ENCODE data around the gene TSC1.
A peak's percentile ranks its signal among the peaks of the same experiment; 100 is the strongest.

Gene TSC1

DNA sequence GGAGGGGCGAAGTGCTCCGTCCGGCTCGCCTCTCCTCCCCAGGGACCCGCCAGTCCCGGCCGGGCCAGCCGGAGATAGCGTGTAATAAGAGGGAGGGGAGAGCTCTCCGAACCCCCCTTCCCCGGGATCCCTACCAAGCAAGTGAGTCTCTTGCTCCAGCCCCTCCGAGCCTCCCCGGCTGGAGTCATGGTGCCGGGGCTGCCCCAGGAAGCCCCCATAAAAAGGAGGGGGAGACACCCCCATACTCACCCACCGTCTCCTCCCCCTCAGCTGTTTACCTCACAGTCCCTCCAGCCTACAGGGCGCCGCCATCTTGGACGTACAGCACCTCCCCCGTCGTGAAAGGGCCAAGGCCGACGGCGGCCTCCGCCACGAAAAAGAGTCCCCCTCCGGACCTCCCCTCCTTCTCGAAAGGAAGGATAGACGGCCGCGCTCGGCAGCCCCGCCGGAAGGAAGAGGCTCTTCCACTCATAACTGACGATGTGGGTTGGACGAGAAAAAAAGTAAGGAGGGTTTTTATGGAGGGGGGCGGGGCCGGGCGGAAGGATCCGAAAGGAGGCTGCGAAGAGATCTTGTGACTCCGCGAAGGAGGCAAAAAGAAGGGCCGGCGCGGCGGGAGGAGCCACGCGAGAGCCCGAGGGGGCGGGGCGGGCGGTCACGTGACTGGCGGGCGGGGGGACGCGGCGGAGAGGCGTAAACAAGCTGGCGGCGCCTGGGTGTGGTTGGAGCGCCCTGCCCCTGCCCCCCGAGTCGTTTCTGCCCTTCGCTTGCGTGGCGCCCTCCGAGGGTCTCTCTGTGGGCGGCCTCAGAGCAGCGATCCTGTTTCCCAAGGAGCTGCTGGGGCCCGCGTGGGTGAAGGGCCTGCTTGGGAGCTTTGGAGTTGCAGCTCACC is at the start of gene TSC1:
Gene TSC1 (minus strand): TSS at position 323 of the 892 bp plus-strand sequence. CDS start 15,744 bp downstream, outside the sequence.
- DNase-seq = peak; percentile 97 to 99 (median 98)

DNA sequence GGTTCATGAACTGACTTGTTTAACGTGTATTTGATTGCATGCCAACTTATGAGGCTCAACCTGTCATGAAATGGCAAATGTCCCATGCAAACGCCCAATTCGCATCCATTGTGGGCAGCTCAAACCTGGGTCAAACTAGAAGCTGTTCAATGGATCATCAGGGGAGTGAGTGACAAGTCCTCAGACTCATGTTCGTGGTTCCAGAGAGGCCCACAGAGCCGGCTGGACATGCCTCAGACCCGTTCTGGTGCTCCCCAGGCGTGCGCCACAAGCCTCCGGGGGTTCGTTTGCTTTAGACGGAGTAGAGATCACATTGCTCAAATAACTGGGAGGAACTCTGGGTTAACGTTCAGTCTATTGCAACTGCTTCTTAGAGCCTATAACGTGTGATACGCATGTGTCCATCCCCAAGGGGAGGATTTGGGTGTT is 49.1 kb upstream of the TSC1 start:
- DNase-seq = no peak

DNA sequence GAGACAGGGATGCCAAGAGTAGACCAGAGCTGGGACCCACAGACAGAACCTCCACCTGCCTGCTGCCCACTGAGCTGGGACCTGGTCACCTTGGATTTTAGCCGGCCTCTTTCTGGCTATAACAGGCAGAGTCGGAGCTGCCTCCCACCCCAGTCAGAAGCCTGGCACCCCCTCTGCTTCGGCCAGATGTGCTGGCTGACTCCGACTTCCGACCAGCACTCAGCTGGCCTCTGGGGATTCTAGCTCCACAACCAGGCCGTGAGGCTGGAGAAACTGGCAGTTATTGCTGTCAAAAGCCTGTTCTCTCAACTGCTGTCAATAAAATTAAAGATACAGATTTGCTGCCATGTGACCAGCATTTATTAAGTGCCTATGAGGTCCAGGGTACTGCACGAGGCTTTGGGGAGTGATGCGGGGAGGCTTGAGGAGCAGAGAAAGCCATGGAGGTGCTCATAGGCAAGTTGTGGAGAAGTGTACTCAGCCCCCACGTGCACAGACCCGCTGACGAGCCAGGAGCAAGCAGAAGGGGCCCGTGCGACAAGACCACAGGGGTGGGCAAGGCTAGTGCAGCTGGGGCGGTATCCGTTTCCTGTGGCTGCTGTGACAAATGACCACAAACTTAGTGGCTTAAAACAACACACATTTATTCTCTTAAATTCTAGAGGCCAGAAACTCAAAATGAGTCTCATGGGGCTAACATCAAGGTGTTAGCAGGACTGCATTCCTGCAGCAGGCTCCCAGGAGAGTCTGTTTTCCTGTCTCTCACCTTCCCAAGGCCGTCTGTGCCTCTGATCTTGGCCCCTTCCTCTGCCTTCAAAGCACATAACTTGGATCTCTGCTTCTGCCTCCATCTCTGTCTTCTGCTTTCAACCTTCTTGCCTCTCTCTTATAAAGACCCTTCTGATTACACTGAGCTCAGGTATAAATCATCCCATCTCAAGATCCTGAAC is 47.2 kb upstream of the TSC1 start:
- no peak for DNase-seq

DNA sequence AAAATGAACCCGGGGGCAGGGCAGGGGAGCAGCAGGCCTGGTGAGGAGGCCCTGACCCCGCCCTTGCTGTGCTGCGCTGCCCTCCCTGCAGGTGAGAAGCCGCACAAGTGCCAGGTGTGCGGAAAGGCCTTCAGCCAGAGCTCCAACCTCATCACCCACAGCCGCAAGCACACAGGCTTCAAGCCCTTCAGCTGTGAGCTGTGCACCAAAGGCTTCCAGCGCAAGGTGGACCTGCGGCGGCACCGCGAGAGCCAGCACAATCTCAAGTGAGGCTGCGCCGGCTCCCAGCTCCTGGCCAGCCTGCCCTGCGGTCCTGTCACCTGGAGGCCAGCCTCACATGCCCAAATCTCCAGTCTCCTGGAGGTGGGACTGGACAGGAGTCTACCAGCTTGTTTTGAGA is 46.4 kb upstream of the TSC1 start:
- no peak for DNase-seq

DNA sequence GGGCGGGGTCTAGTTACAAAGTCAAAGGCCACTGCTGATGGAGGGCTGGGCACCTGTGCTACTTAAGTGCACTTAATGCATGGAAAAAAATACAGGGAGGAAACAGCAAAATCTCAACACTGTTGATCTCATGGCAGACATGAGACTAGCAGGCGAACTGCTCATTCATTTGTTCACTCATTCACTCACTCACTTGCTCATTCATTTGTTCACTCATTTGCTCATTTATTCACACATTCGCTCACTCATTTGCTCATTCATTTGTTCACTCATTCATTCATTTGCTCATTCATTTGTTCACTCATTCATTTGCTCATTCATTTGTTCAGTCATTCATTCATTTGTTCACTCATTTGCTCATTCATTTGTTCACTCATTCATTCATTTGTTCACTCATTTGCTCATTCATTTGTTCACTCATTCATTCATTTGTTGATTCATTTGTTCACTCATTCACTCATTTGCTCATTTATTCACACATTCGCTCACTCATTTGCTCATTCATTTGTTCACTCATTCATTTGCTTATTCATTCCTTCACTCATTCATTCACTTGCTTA is 45.7 kb upstream of the TSC1 start:
- DNase-seq = peak in 4 of 6 experiments; percentile 2 to 27 (median 22)

DNA sequence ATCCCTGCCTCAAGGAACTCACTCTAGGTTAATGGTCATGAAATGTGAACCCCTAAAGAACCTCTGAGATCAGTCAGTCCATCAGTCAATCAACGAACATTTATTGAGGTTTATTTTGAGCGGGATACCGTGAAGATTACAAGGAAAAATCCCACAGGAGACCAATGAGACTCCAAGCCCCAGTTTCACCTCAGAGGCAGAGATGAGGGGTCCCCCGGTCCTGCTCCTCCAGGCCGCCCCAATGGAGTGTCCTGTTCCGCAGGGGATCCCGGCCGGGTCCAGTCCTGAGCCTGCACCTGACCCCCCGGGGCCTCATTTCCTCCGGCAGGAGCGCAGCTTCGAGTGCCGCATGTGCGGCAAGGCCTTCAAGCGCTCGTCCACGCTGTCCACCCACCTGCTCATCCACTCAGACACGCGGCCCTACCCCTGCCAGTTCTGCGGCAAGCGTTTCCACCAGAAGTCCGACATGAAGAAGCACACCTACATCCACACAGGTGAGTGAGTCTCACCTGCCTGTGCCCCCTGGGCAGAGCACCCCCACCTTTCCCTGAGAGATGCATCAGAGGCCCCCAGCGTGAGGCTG is 45.1 kb upstream of the TSC1 start:
- no peak for DNase-seq

DNA sequence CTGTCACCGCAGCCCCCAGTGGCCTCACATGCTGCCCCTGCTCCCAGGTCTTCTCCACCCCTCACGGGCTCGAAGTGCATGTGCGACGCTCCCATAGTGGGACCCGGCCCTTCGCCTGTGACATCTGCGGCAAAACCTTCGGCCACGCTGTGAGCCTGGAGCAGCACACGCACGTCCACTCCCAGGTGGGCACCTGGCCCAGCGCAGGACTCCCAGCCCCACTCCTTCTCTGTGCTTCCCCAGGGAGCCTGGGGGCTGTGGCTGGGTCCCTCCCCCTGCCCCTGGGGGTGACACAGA is 44.5 kb upstream of the TSC1 start:
- DNase-seq = no peak

DNA sequence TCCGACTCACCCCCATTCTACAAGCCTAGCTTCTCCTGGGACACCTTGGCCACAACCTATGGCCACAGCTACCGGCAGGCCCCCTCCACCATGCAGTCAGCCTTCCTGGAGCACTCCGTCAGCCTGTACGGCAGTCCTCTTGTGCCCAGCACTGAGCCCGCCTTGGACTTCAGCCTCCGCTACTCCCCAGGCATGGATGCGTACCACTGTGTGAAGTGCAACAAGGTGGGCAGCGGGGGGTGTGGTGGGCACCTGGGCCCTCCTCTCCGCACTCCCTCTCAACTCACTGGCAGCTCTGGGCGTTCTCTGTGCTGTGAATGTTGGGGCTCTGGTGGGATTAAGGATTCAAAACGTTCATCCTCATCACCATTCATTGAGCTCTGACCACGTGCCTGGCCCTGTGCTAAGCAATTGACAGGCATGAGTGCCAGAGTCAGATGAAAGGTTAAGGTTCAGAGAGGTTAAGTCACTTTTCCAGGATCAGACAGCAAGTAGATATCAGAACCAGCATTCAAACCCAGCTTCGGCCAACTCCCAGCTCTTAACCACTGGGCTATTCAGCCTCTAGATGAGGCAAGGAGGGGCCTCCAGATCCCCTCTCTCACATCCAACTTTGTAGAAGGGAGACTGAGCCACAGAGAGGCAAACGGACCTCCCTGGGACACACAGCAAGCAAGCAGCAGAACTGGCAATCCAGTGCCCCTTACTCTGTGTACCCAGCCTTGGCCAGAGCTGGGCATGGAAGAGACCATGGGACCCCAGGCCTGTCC is 44.0 kb upstream of the TSC1 start:
- no peak for DNase-seq

DNA sequence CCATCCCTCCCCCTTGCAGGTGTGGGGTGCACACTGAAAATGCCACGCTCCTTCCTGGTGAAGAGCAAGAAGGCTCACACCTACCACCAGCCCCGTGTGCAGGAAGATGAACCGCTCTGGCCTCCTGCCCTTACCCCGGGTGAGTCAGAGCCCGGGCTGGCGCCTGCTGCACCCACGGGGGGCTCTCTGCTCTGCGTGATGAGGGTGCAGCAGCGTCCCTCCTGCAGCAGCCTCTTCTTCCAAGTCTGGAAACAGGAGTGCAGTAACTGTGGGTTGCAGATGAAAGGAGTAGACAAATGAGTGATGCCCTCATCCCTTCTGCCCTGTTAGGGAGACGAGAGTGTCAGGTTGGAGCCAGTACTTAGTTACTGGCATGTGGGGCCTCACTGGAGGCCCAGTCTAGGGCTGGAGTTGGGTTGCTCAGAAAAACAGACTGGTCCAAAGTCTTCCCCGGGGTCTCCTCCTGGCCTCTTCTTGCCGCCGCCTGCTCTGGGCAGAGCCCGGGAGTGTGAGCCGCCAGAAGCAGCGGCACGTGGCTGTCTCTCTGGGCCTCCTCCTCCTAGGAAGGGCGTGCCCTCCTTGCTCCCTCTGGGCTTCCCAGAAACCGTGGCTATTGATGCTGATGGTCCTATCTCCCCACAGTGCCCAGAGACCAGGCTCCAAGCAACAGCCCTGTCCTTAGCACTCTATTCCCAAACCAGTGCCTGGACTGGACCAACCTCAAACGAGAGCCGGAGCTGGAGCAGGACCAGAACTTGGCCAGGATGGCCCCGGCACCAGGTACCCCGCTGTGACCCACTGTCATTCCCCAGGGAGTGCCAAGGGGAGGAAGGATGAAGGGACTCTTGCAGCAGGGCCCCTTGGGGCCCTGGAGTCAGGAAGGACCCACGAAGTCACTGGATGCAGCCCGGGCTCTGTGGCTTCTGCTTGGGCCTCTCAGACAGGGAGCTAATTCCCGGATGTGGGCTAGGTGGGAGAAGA is 42.5 kb upstream of the TSC1 start:
- no peak for DNase-seq

DNA sequence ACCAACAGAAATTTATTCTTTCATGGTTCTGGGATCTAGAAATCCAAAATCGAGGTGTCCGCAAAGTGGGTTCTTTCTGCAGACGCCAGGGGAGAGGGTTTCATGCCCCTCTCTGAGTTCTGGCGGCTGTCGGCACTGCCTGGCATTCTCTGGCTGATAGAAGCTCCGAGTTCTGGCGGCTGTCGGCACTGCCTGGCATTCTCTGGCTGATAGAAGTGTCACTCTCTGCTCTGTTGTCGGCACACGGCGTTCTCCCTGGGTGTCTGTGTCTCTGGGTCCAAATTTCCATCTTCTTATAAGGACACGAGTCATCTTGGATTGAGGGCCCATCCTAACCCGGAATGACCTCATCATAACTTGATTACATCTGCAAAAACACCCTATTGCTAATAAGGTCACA is 41.7 kb upstream of the TSC1 start:
- no peak for DNase-seq

DNA sequence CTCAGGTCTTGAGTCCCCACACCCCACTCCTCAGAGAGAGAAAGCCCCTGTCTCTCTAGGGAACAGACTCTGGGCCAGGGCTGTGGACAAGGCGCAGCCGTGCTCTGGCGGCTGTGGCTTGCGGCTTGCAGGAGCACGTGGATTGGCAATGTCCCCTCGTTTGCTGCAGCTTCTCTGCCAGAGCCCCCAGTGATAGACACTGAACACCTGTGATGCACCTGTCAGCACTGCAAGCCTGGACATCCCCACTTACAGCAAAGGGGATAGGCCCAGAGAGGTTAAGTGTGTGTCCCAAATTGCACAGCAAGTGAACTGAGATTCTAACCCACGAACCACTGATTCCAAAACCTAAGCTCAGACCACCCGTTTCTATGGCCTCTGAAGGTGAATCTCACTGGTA is 41.1 kb upstream of the TSC1 start:
- no peak for DNase-seq

DNA sequence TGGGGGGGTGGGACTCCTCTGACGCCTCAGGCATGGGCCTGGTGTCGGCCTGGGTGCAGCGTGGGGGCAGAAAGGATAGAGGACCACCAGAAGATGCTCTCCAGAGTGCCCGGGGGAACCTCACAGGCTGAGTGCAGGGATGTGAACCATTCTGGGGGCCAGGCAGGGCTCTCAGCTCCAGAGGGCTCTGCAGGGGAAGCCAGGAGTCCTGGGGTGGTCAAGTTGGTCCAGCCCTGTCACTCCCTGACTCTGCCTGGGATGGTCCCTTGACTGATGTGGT is 40.6 kb upstream of the TSC1 start:
- no peak for DNase-seq

DNA sequence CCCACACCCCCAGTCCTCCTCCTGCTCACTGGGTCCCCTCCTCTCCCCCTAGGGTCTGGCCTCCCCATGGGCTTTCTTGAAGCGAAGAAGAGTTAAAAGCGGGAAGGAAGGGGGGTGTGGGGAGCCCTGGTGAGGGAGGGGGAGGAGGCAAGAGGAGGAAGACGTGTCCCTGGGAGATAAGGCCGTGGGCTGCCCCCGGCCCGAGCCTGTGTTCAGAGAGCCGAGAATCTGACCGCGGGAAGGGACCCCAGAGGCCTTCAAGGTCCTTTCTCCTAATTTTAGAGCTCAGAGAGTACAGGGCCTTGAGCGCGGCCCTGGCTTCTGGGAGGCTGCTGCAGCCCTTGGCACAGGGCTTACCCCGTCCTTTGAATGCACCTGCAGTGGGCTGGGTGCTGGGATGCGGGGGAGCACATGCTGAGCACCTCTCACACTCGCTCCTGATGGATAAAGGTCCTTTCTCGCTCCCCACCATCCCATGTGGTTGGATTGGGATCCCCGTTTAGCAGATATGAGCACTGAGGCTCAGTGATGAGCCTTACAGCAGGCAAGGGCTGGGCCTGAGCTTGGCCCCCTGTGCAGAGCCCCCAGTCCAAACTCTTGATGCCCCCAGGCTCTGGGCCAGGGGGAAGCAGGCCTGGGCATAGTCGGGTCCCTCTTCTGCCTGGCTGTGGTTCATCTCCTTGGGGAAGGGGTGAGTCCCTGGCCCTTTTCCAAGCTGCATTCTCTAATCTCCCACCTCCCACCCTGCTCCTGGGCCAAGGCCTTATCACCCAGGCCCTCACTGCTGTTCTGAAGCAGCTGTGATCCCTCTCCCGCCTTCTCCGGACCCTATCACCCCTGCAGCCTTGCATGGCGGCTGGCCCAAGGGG is 40.0 kb upstream of the TSC1 start:
- no peak for DNase-seq

DNA sequence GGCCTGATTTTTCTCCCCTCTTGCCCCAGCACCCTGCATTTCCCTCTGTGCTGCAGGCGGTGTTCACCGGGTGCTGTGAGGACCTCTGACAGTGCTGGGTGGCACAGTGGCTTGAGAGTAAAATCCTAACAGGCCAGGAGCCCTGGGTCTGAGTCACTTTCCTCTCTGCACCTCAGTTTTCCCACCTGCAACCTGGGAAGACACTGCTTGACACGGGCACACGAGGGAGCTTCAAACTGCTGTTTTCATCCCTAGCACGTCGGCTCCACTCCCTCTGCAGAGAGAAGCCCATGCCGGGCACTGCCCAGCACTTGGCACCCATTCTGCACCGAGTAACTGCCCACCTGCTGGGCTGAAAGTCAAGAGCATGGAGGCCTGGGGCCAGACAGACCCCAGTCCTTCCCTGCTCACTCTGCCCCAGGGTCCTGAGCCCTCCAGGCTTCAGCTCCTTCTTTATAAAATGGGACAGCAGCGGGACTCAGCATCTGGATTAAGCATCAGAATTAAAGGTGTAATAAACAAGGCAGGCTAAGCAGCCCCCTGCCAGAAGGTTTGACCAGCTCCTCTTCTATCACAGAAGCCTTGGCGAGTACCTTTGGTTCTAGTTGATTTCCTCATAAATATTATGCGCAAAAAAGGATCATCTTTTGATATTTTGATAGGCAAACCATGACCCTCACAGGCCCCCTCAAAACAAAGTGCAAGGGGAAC is 39.2 kb upstream of the TSC1 start:
- no peak for DNase-seq

DNA sequence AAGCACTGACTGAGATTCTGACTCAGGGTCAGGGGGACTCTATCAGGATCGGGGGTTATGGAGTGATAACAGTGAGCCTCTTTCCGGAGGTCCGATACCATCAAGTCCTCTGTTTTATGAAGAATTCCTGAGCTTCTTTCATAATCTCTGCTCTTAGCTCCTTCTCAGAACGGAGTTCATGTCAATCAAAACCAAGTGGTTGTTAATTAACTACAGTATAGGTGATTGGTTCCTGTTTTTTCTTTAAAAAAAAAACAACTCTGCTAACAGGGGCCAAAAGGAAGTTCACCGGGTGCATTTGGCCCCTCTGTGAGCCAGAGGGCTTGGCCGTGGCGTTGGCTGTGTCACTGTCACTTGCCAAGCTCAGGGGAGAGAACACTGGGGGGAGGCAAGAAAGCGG is 38.0 kb upstream of the TSC1 start:
- no peak for DNase-seq

DNA sequence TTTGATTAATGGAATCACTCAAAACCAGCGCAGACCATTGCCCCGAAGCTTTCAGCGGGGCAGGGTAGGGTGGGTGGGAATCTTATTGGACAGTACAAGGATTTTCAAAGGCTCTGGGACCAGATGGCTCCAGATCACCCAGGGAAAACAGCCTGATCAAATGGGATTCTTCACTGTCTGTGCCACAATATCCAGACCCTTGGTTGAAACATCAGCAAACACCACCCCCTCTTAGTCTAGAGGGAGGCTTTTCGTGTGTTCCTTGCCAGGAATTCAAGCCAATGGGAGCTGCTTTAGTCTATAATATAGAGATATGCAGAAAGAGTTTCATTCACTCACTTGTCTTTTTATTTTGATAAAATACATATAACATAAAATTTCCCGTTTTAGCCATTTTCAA is 35.7 kb upstream of the TSC1 start:
- no peak for DNase-seq

DNA sequence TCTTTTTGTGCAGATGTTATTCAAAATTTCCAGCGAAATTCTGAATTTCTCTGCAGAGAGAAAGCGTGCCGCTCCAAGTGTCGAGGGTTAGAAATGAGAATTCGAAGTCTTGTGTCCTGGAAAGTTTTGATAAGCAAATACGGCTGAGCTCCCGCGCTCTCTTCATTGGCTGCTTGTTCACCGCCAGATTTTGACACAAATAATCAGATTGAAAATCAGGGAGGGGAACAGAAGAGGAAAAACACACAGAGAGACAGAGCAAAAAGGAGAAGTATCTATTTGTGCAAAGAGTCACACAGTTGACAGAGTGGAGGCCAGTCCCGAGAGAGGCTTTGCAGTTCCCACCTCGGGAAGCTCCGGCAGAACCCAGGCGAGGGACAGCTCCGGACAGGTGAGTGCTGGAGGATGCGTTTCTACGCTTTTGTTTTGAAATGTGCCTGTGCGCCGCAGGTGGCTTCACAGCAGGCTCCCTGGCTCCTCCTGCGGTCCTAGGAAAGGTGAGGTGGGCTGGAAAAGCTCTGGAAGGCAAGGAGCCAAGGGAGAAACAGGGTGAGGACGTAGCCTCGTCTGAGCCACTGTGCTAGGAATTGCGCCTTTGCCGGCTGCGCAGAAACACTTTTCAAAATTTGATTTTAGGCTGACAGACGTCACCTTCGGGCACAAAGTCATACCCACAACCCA is 34.2 kb upstream of the TSC1 start, which contains the start of gene GFI1B:
Gene GFI1B (plus strand): TSS at position 244 of the 681 bp plus-strand sequence. CDS start 7,985 bp downstream, outside the sequence.
- no peak for DNase-seq

DNA sequence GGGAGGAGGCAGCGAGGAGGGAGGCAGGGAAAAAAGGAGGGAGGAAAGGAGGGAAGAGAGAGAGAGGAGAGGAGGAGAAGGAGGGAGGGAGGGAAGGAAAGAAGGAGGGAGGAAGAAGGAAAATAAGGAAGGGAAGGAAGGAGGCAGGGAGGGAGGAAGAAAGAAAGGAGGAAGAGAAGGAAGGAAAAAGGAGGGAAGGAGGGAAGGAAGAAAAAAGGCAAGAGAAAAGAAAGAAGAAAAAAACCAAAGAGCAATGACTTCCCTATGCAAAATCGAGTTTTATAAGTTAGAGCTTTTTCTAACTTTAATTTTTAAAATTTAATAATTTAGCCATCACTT is 33.7 kb upstream of the TSC1 start:
- no peak for DNase-seq

DNA sequence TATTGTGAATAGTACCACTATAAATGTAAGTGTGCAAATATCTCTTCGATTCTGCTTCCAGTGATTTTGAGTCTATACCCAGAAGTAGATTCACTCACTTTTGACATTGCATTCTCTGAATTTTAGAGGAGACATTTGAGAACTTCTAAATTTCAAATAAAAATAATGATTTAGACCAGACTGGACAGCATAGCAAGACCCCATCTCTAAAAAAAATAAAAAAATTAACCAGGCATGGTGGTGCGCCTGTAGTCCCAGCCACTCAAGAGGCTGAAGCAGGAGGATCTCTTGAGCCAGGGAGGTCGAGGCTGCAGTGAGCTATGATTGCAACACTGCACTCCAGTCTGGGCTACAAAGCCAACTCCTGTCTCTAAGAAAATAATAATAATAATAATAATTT is 32.2 kb upstream of the TSC1 start:
- no peak for DNase-seq
